Tibial nerve (tissue), 4 donors: ENCODE results near the gene PNPLA1.

ENCODE experiments used
- EP300 ChIP-seq, 2 donors: sonication (generic); formaldehyde crosslinking; IDR thresholded peaks; one replicate each; pipeline ENCODE4 v1.6.1; 2017; ENCODE audit warnings: antibody characterized with exemption in 2 of 2, mild to moderate bottlenecking in 1 of 2
- POLR2A ChIP-seq, 2 donors: fragments of 450-650 bp; IDR thresholded peaks; one replicate each; pipeline ENCODE4 v1.6.1; 2017; ENCODE audit warnings: antibody characterized with exemption in 2 of 2, mild to moderate bottlenecking in 2 of 2, moderate library complexity in 2 of 2
- TF ChIP-seq, protein P1 (sequence below), 5 experiments: fragments of 200-600 bp in 3 of 5; fragments of 450-650 bp in 2 of 5; sonication (generic) in 3 of 5; IDR thresholded peaks; one replicate each; pipeline ENCODE4 v1.5.1; 2016 to 2019; ENCODE audit warnings: antibody characterized with exemption in 5 of 5, mild to moderate bottlenecking in 3 of 5, moderate library complexity in 2 of 5

DNA sequence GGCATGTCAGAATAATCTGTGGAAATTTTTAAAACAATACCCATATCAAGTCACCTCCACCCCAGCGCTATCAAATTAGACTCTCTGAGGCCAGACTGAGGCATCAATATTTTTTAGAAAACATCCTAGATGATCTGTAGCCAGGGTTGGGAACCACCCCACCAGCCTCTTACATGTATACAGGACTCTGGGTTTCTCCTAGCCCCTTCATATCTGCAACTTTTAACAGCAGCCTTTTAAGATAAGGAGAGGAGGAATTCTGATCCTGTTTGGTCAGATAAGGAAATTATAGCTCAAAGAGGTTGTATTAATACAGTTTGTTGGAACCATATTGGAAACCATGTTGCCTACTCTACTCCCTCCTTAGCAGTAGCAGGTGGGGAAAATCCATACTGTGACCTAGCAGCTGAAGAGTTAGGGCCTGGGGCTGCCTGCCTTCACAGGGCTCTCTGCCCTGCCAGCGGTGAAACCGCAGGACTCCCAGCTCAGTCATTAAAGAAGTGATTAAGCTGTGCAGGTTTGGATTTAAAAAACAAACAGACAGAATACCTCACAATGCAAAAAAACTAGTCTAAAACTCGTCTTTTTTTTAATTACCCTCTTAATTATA, 43.3 kb upstream of the PNPLA1 start:
- TF ChIP-seq POLR2A (IDR thresholded peaks at IDR 0.05): no peak
- TF ChIP-seq, protein P1, sequence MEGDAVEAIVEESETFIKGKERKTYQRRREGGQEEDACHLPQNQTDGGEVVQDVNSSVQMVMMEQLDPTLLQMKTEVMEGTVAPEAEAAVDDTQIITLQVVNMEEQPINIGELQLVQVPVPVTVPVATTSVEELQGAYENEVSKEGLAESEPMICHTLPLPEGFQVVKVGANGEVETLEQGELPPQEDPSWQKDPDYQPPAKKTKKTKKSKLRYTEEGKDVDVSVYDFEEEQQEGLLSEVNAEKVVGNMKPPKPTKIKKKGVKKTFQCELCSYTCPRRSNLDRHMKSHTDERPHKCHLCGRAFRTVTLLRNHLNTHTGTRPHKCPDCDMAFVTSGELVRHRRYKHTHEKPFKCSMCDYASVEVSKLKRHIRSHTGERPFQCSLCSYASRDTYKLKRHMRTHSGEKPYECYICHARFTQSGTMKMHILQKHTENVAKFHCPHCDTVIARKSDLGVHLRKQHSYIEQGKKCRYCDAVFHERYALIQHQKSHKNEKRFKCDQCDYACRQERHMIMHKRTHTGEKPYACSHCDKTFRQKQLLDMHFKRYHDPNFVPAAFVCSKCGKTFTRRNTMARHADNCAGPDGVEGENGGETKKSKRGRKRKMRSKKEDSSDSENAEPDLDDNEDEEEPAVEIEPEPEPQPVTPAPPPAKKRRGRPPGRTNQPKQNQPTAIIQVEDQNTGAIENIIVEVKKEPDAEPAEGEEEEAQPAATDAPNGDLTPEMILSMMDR (IDR thresholded peaks at IDR 0.05): no peak
- no peak for TF ChIP-seq EP300 (IDR thresholded peaks at IDR 0.05)
